PFSK-1 (cell line): ENCODE measurements around the gene ACY1.

Source experiments
- POLR2AphosphoS5 ChIP-seq: IDR thresholded peaks from 2 replicates; pipeline ENCODE4 v1.6.1; 2012; ENCODE audit warnings: low read depth, mild to moderate bottlenecking, control low read depth, low read length, moderate library complexity
- TF ChIP-seq, protein P1 (sequence below), 2 experiments: IDR thresholded peaks; 2 replicates each; pipeline versions ENCODE4 v1.6.1 to v1.8.0; 2011 to 2012; ENCODE audit warnings: low read depth in 2 of 2, low read length in 2 of 2, control low read depth in 1 of 2, inconsistent platforms in 1 of 2, mild to moderate bottlenecking in 1 of 2, moderate library complexity in 1 of 2; ENCODE audit not compliant: insufficient read depth in 1 of 2

DNA sequence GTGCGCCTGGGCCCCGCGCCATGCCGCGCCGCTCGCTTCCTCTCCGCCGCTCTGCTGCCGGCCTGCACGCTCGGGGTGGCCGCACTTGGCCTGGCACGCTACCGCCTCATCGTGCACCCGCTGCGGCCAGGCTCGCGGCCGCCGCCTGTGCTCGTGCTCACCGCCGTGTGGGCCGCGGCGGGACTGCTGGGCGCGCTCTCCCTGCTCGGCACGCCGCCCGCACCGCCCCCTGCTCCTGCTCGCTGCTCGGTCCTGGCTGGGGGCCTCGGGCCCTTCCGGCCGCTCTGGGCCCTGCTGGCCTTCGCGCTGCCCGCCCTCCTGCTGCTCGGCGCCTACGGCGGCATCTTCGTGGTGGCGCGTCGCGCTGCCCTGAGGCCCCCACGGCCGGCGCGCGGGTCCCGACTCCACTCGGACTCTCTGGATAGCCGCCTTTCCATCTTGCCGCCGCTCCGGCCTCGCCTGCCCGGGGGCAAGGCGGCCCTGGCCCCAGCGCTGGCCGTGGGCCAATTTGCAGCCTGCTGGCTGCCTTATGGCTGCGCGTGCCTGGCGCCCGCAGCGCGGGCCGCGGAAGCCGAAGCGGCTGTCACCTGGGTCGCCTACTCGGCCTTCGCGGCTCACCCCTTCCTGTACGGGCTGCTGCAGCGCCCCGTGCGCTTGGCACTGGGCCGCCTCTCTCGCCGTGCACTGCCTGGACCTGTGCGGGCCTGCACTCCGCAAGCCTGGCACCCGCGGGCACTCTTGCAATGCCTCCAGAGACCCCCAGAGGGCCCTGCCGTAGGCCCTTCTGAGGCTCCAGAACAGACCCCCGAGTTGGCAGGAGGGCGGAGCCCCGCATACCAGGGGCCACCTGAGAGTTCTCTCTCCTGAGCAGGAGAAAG lies 27.2 kb upstream of the ACY1 start:
- no peak for TF ChIP-seq POLR2AphosphoS5
- TF ChIP-seq, protein P1, sequence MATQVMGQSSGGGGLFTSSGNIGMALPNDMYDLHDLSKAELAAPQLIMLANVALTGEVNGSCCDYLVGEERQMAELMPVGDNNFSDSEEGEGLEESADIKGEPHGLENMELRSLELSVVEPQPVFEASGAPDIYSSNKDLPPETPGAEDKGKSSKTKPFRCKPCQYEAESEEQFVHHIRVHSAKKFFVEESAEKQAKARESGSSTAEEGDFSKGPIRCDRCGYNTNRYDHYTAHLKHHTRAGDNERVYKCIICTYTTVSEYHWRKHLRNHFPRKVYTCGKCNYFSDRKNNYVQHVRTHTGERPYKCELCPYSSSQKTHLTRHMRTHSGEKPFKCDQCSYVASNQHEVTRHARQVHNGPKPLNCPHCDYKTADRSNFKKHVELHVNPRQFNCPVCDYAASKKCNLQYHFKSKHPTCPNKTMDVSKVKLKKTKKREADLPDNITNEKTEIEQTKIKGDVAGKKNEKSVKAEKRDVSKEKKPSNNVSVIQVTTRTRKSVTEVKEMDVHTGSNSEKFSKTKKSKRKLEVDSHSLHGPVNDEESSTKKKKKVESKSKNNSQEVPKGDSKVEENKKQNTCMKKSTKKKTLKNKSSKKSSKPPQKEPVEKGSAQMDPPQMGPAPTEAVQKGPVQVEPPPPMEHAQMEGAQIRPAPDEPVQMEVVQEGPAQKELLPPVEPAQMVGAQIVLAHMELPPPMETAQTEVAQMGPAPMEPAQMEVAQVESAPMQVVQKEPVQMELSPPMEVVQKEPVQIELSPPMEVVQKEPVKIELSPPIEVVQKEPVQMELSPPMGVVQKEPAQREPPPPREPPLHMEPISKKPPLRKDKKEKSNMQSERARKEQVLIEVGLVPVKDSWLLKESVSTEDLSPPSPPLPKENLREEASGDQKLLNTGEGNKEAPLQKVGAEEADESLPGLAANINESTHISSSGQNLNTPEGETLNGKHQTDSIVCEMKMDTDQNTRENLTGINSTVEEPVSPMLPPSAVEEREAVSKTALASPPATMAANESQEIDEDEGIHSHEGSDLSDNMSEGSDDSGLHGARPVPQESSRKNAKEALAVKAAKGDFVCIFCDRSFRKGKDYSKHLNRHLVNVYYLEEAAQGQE (IDR thresholded peaks at IDR 0.05; ENCODE audit: insufficient read depth in 1 of 2, low read depth in 2 of 2, low read length in 2 of 2), result no peak
